SK-N-SH (cell line): Measurements from ENCODE around the gene MCCD1. TPM values are rescaled to one million over a fixed set of nuclear protein-coding genes. Genes with fewer than 3 reads are reported as not detected.
"Not testable (repeated sequence)": the region's sequence is repeated elsewhere in the genome, so short reads cannot be mapped to it uniquely, and the experiment has no call there.

Experiments used
- CTCF ChIA-PET: fragments of 300-600, 350-600 bp; formaldehyde crosslinking; extraction: SDS; loops from one replicate; lab custom pipeline; 2021; lab: Yijun Ruan, JAX
- POLR2A ChIA-PET: fragments of 350-600 bp; sonication (Branson Sonifier 250); formaldehyde crosslinking; extraction: SDS; loops from one replicate; lab custom pipeline; 2020; ENCODE audit warnings: antibody characterized with exemption, inconsistent platforms; lab: Yijun Ruan, JAX
- DNase-seq: peaks from one replicate; pipeline ENCODE4 v3.0.0; 2012
- H2AFZ ChIP-seq: fragments of 200-600 bp; sonication (generic); 2 replicates; pipeline ENCODE4 v1.8.1; 2016; ENCODE audit warnings: antibody characterized with exemption, mild to moderate bottlenecking, low read depth
- H3F3A ChIP-seq: fragments of 200-600 bp; sonication (generic); replicated peaks from 2 replicates; pipeline ENCODE3; 2016; ENCODE audit warnings: antibody characterized with exemption, mild to moderate bottlenecking; ENCODE audit not compliant: insufficient read depth
- H3K27ac ChIP-seq, 2 experiments: fragments of 200-500 bp in 1 of 2; fragments of 200-600 bp in 1 of 2; sonication (Bioruptor generic) in 1 of 2; sonication (generic), shearing (Covaris generic) in 1 of 2; 2 replicates each; pipeline versions ENCODE4 v1.5.1 to v1.6.1; 2014 to 2016; ENCODE audit warnings: low read depth in 2 of 2, inconsistent platforms in 1 of 2, low read length in 1 of 2, mild to moderate bottlenecking in 1 of 2, mixed read lengths in 1 of 2
- H3K27me3 ChIP-seq: fragments of 200-600 bp; sonication (generic), shearing (Covaris generic); 2 replicates; pipeline ENCODE4 v1.6.1; 2016; ENCODE audit warnings: mixed run types; ENCODE audit not compliant: insufficient read depth
- H3K36me3 ChIP-seq, 2 experiments: fragments of 200-500 bp in 1 of 2; fragments of 200-600 bp in 1 of 2; sonication (Bioruptor generic) in 1 of 2; sonication (generic) in 1 of 2; replicated peaks in 1 of 2; 2 replicates each; pipeline versions ENCODE3 to v1.5.1; 2014 to 2016; ENCODE audit warnings: low read length in 1 of 2, mild to moderate bottlenecking in 1 of 2; ENCODE audit not compliant: insufficient read depth in 2 of 2, control insufficient read depth in 1 of 2
- H3K4me1 ChIP-seq, 2 experiments: fragments of 200-500 bp in 1 of 2; fragments of 200-600 bp in 1 of 2; sonication (Bioruptor generic) in 1 of 2; sonication (generic), shearing (Covaris generic) in 1 of 2; 2 replicates each; pipeline versions ENCODE4 v1.5.1 to v1.6.1; 2014 to 2016; ENCODE audit warnings: low read depth in 1 of 2, low read length in 1 of 2, mixed run types in 1 of 2; ENCODE audit not compliant: insufficient read depth in 2 of 2, control insufficient read depth in 1 of 2
- H3K4me2 ChIP-seq: fragments of 200-600 bp; sonication (generic), shearing (Covaris generic); 2 replicates; pipeline ENCODE4 v1.6.1; 2017; ENCODE audit warnings: mixed run types
- H3K4me3 ChIP-seq, 2 experiments: fragments of 200-500 bp in 1 of 2; fragments of 200-600 bp in 1 of 2; sonication (Bioruptor generic) in 1 of 2; sonication (generic), shearing (Covaris generic) in 1 of 2; 2 replicates each; pipeline versions ENCODE4 v1.5.1 to v1.8.1; 2014 to 2016; ENCODE audit warnings: low read depth in 2 of 2, inconsistent platforms in 1 of 2, low read length in 1 of 2, mild to moderate bottlenecking in 1 of 2, mixed read lengths in 1 of 2, moderate library complexity in 1 of 2
- H3K79me2 ChIP-seq: fragments of 200-600 bp; sonication (generic); 2 replicates; pipeline ENCODE4 v1.8.1; 2017; ENCODE audit warnings: mild to moderate bottlenecking; ENCODE audit not compliant: insufficient read depth
- H3K9ac ChIP-seq: fragments of 200-600 bp; sonication (generic); 2 replicates; pipeline ENCODE4 v1.6.1; 2017; ENCODE audit warnings: mixed run types
- H3K9me2 ChIP-seq: fragments of 200-600 bp; sonication (generic); 2 replicates; pipeline ENCODE4 v1.6.1; 2017; ENCODE audit warnings: mixed run types
- H3K9me3 ChIP-seq: fragments of 200-600 bp; sonication (generic); 2 replicates; pipeline ENCODE4 v1.6.1; 2017; ENCODE audit warnings: mixed run types, mild to moderate bottlenecking, moderate library complexity
- H4K20me1 ChIP-seq: fragments of 200-600 bp; sonication (generic); 2 replicates; pipeline ENCODE4 v1.6.1; 2017; ENCODE audit warnings: mild to moderate bottlenecking, mixed run types; ENCODE audit not compliant: insufficient read depth
- CHD2 ChIP-seq: fragments of 150-350 bp; IDR thresholded peaks from 2 replicates; pipeline ENCODE4 v1.6.1; 2018; ENCODE audit warnings: low read length; ENCODE audit not compliant: partially characterized antibody
- ELF1 ChIP-seq: IDR thresholded peaks from 2 replicates; pipeline ENCODE4 v1.4.0; 2012
- EP300 ChIP-seq, 2 experiments: IDR thresholded peaks; 2 replicates each; pipeline versions ENCODE4 v1.4.0 to v1.6.1; 2012; ENCODE audit warnings: borderline replicate concordance in 1 of 2, low read depth in 1 of 2, low read length in 1 of 2
- FOSL2 ChIP-seq: IDR thresholded peaks from 2 replicates; pipeline ENCODE4 v1.4.0; 2012; ENCODE audit warnings: low read depth, mild to moderate bottlenecking, moderate library complexity, borderline replicate concordance
- FOXM1 ChIP-seq: IDR thresholded peaks from 2 replicates; pipeline ENCODE4 v1.4.0; 2012; ENCODE audit warnings: low read depth, mild to moderate bottlenecking
- GATA2 ChIP-seq: sonication (generic); formaldehyde crosslinking; IDR thresholded peaks from 2 replicates; pipeline ENCODE4 v1.5.0; 2020; ENCODE audit warnings: mild to moderate bottlenecking, missing genetic modification reagents
- JUND ChIP-seq: IDR thresholded peaks from 2 replicates; pipeline ENCODE4 v1.4.0; 2012
- MEF2A ChIP-seq: IDR thresholded peaks from 2 replicates; pipeline ENCODE4 v1.4.0; 2012; ENCODE audit warnings: low read depth, borderline replicate concordance
- NRF1 ChIP-seq: IDR thresholded peaks from 2 replicates; pipeline ENCODE4 v1.6.1; 2012; ENCODE audit warnings: low read depth, mild to moderate bottlenecking, low read length
- POLR2AphosphoS5 ChIP-seq: IDR thresholded peaks from 2 replicates; pipeline ENCODE4 v1.6.1; 2012; ENCODE audit warnings: low read depth, low read length
- RCOR1 ChIP-seq: fragments of 150-350 bp; IDR thresholded peaks from 2 replicates; pipeline ENCODE4 v1.6.1; 2017; ENCODE audit warnings: antibody characterized with exemption, low read length
- REST ChIP-seq: IDR thresholded peaks from 2 replicates; pipeline ENCODE4 v1.6.1; 2012; ENCODE audit warnings: mild to moderate bottlenecking, low read depth, low read length, moderate library complexity
- SIN3A ChIP-seq: IDR thresholded peaks from 2 replicates; pipeline ENCODE4 v1.6.1; 2012; ENCODE audit warnings: low read depth, mild to moderate bottlenecking, low read length, moderate library complexity, borderline replicate concordance
- TAF1 ChIP-seq: IDR thresholded peaks from 2 replicates; pipeline ENCODE4 v1.6.1; 2012; ENCODE audit warnings: low read depth, mild to moderate bottlenecking, low read length, moderate library complexity, borderline replicate concordance
- TCF12 ChIP-seq: IDR thresholded peaks from 2 replicates; pipeline ENCODE4 v1.4.0; 2012
- TEAD4 ChIP-seq: IDR thresholded peaks from 2 replicates; pipeline ENCODE4 v1.4.0; 2012; ENCODE audit warnings: mild to moderate bottlenecking, borderline replicate concordance; ENCODE audit not compliant: insufficient read depth
- USF1 ChIP-seq: IDR thresholded peaks from 2 replicates; pipeline ENCODE4 v1.4.0; 2012; ENCODE audit warnings: low read depth, borderline replicate concordance
- USF2 ChIP-seq: fragments of 150-350 bp; IDR thresholded peaks from 2 replicates; pipeline ENCODE4 v1.6.1; 2017; ENCODE audit warnings: antibody characterized with exemption, low read length, low read depth, borderline replicate concordance
- WGBS: methylation state at CpG from one replicate; pipeline ENCODE4 v1.1.6; 2017; ENCODE audit warnings: low lambda C conversion rate; 5-methylcytosine and 5-hydroxymethylcytosine counted together
- polyA plus RNA-seq, 3 experiments: library from polyadenylated mRNA; depleted of rRNA; stranded (reverse); fragments of >200 nt; gene quantifications; 2 replicates each; pipeline ENCODE4 v1.2.3, GENCODE V29; 2012
- TF ChIP-seq, protein P1 (sequence below): IDR thresholded peaks from 2 replicates; pipeline ENCODE4 v1.4.0; 2012; ENCODE audit warnings: low read depth

MCCD1 gene
- polyA plus RNA-seq, 1 of the 3 experiments (the other 2 are of a cell fraction), result not detected

DNA sequence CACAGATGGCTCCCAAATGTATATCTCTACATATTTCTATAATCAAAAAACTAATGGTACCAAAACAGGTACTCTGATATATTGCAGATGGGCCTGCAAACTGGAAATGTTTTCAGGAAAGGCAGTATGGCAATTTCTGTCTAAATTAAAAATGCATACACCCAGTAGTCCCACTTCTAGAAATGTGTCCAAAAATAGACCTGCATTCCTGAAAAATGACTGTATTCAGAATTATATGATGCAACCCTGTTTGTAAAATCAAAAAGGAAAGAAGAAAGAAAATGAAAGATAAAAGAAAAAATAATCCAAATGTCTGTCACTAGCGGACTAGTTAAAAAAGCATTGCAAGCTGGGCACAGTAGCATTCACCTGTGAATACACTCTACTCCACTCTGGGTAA lies 43.7 kb upstream of the MCCD1 start:
- TF ChIP-seq MEF2A (no peak), GATA2 (no peak), RCOR1 (no peak), ELF1 (no peak), SIN3A (no peak), EP300 (IDR thresholded peaks at IDR 0.05; ENCODE audit: borderline replicate concordance in 1 of 2, low read depth in 1 of 2, low read length in 1 of 2) (no peak), JUND (no peak), TAF1 (no peak), TCF12 (no peak), TEAD4 (no peak), CHD2 (no peak), FOXM1 (no peak), POLR2AphosphoS5 (no peak), FOSL2 (no peak), USF1 (no peak), USF2 (no peak), NRF1 (no peak), REST (no peak)
- TF ChIP-seq, protein P1, sequence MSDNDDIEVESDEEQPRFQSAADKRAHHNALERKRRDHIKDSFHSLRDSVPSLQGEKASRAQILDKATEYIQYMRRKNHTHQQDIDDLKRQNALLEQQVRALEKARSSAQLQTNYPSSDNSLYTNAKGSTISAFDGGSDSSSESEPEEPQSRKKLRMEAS, result no peak
- TF ChIP-seq, all 33 proteins: peak for 0
- ChIA-PET CTCF (no interaction called here), POLR2A (no interaction called here)

DNA sequence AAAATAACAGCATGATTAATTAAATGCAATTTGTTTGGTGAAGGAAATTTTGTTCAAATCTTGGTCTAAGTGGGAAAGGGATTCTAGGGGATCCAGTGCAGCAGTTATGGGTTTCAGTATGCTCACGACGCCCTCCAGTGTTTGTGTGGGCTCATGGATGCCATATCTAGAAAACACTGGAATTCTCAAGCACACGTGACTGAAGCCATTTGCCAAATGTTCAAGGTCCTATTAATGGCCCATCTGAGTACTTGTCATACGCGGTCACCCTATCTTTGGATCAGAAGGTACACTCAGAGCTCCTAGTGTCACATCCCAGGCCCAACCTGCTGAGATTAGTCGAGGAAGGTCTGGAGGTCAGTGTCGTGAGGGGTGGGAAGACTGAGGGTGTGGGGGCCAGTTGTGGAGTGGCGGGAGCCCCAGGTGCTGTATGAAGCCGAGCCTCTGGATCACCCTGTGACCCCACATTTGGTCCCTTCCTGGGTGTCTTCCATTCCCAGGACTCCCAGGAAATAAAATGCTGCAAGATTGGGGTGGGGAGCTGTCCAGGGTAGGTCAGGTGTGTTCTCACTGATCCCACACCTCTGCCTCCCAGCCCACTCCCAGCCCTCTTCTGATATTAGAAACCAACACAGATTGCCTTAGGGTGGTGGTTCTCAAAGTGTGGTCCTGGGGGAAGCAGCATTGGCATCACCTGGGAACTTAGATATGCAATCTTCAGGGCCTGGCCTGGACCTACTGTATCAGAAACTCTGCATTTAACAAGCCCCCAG lies 42.5 kb upstream of the MCCD1 start:
- whole genome bisulfite sequencing, result no CpG with 5 or more reads among the region's 9 CpGs
- CTCF ChIA-PET, H3F3A ChIP-seq, H3K9me3 ChIP-seq, H4K20me1 ChIP-seq, H3K9ac ChIP-seq, H3K9me2 ChIP-seq, DNase-seq, H2AFZ ChIP-seq, H3K79me2 ChIP-seq, H3K4me1 ChIP-seq, H3K4me3 ChIP-seq, H3K27ac ChIP-seq, H3K36me3 ChIP-seq, POLR2A ChIA-PET, H3K4me2 ChIP-seq: not testable (repeated sequence)
- H3K27me3 ChIP-seq, result peaks cover 12% of the 10 kb centered on the region; the same call in 1 of the 2 replicates

More for the DNA sequence above, 43.7 kb upstream of the MCCD1 start:
- Histone ChIP-seq H3K9me2 (no peaks in the 10 kb centered on the region), H3K27ac (no peak overlapping the region), H3K27me3 (peaks cover 23% of the 10 kb centered on the region; the same call in 1 of the 2 replicates), H3K9ac (no peak overlapping the region), H4K20me1 (no peaks in the 10 kb centered on the region), H2AFZ (no peak overlapping the region), H3K4me3 (no peak overlapping the region), H3K36me3 (no peaks in the 10 kb centered on the region), H3K4me1 (no peaks in the 10 kb centered on the region), H3F3A (peaks cover 5% of the 10 kb centered on the region), H3K4me2 (no peak overlapping the region), H3K79me2 (no peaks in the 10 kb centered on the region), H3K9me3 (no peaks in the 10 kb centered on the region)
- WGBS, result 39% methylated on average over 1 of the region's 1 CpG
- DNase-seq, result no peak

- DNase-seq, H3K4me3 ChIP-seq, H3K4me2 ChIP-seq, H2AFZ ChIP-seq, CTCF ChIA-PET, H3K9me3 ChIP-seq, H3K4me1 ChIP-seq, H3K79me2 ChIP-seq, POLR2A ChIA-PET, H3F3A ChIP-seq, H3K36me3 ChIP-seq, H3K27ac ChIP-seq, H3K9me2 ChIP-seq, H4K20me1 ChIP-seq, H3K27me3 ChIP-seq, H3K9ac ChIP-seq: not testable (repeated sequence)
- WGBS, result 50% methylated on average over 6 of the region's 6 CpGs
Measured at GRCh38 chr6:31487674-31488073, 41.1 kb upstream of the MCCD1 start.
